Activated CD4-positive, CD25-positive, alpha-beta regulatory T cell (primary cell): ENCODE measurements around the gene LYPD5.
"Not testable (repeated sequence)": the region's sequence is repeated elsewhere in the genome, so short reads cannot be mapped to it uniquely, and the experiment has no call there.

Experiments
- DNase-seq, 4 experiments: peaks; one replicate each; lab custom pipeline; 2025; lab: John Stamatoyannopoulos, UW

LYPD5 gene, protein sequence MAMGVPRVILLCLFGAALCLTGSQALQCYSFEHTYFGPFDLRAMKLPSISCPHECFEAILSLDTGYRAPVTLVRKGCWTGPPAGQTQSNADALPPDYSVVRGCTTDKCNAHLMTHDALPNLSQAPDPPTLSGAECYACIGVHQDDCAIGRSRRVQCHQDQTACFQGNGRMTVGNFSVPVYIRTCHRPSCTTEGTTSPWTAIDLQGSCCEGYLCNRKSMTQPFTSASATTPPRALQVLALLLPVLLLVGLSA

DNA sequence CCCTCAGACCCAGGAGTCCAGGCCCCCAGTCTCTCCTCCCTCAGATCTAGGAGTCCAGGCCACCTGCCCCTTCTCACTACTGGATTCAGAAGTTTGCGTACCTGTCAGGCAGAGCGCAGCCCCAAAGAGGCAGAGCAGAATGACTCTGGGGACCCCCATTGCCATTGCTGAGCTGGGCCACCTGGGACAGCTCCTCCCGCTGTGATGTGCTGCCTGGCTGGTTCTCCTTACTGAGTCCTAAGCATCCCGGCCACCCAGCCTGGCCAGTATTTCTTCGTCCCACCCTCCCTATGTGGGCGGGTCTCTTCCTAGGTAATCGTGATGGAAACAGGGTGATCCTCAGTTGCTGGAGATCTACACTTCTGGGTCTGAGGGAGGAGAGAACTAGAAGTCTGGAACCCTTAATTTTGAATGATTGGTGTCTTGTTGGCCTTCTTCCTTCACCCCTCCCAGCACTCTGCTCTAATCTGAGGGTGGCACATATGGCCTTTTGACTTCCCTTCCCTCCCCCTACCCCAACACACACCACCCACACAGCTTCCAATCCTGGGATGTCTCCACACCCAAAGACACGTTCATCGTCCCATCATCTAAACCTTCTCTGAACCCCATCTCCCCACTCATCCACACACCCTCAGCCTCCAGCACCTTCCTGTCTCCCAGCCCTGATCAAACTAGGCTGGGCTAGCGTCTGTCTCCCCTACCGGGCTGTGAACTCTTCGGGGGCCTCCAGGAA, at the start of gene LYPD5:
LYPD5 (minus strand) TSS at position 232 of the 736 bp plus-strand sequence; CDS start at position 165, 67 bp downstream.
- no peak for DNase-seq

DNA sequence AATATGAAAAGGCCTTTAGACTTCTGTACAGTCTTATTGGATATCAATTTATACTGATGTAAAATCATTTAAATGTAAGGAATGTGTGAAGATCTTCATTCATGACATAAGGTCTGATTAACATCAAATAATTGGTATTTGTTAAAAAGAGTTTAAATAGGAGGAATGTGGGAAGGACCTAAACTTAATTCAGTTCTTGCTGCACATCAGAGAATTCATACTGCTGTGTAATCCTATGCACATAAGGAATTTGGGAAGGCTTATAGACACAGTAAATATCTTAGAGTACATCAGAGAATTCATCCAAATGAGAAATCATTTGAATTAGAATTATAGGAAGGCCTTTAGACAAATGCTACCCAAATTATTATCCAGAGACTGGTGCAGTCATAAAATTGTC, 46.6 kb upstream of the LYPD5 start:
- DNase-seq = no peak

DNA sequence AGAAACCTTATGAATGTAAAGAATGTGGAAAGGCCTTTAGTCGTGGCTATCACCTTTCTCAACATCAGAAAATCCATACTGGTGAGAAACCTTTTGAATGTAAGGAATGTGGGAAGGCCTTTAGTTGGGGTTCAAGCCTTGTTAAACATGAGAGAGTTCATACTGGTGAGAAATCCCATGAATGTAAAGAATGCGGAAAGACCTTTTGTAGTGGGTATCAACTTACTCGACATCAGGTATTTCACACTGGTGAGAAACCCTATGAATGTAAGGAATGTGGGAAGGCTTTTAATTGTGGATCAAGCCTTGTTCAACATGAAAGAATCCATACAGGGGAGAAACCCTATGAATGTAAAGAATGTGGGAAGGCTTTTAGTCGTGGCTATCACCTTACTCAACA, 45.6 kb upstream of the LYPD5 start:
- no peak for DNase-seq

GRCh38 chr19:43847246-43847645, 45.0 kb upstream of the LYPD5 start:
- DNase-seq = no peak

DNA sequence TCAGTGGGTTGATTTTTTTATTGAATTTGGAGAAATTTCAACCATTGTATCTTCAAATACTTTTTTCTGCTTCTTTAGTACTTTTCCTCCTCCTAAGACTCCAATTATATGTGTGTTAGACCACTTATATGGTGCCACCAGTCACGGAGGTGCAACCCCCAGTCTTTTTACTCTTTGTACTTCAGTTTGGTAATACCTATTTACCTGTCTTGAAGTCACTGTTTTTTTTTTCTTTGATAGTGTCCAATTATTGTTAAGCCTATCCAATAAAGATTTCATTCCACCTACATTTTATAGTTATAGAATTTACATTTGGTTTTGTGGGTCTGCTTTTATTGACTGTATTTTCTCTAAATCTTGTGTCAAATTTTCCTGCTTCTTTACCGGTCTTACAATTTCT, 39.8 kb upstream of the LYPD5 start:
- DNase-seq = no peak

- DNase-seq = no peak
These were observed 36.9 kb upstream of the LYPD5 start for GRCh38 chr19:43839139-43839538.

- DNase-seq = peak; percentile 52 to 68 (median 56)
These were observed 24.8 kb upstream of the LYPD5 start, which contains the start of gene ZNF283 for GRCh38 chr19:43826787-43827754. Gene ZNF283, plus strand, starts transcription at chr19:43827321. Its CDS starts 6,184 bp downstream, at chr19:43833505.

- not testable (repeated sequence) for DNase-seq
These were observed 22.3 kb upstream of the LYPD5 start for GRCh38 chr19:43824572-43824971.

DNA sequence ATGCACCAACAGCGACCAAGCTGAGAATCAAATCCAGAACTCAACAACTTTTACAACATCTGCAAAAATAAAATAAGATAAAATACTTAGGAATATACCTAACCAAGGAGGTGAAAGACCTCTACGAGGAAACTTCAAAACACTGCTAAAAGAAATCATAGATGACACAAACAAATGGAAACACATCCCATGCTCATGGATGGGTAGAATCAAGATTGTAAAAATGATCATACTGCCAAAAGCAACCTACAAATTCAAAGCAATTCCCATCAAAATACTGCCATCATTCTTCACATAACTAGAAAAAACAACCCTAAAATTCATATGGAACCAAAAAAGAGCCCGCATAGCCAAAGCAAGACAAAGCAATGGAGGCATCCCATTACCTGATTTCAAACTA, 21.6 kb upstream of the LYPD5 start:
- not testable (repeated sequence) for DNase-seq

DNA sequence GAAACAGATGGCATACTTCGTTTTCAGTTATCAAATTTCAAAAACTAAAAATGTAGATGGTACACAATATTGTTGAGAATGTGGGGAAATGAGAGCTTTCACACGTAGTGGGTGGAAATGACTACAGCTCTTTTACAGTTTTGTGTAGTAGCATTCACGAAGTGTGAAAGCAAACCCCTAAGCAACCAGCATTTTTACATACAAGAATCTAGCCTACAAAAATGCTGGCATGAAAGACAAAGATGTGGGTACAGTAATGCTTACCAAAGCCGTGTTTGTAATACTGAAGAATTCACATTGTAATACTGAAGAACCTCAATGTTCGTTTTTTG, 18.6 kb upstream of the LYPD5 start:
- DNase-seq = no peak

GRCh38 chr19:43820098-43820883, 18.0 kb upstream of the LYPD5 start:
- no peak for DNase-seq

GRCh38 chr19:43818500-43818899, 16.3 kb upstream of the LYPD5 start:
- no peak for DNase-seq

DNA sequence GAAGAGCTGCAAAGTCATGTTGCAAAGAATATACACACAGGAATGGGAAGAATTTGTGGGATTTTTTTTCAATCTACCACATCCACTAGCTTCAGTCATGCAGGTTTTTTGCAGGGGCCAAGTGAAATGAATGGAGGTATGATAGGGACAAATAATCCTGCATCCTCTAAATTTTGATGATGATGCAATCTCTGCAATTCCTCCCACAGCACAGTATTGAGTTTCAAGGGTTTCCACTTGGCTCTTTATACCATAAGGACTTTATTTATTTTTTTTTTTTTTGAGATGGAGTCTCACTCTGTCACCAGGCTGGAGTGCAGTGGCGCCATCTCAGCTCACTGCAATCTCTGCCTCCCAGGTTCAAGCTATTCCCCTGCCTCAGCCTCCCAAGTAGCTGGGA, 15.2 kb upstream of the LYPD5 start:
- DNase-seq = not testable (repeated sequence)

- DNase-seq = no peak
These were observed 12.6 kb upstream of the LYPD5 start for GRCh38 chr19:43814663-43815352.

DNA sequence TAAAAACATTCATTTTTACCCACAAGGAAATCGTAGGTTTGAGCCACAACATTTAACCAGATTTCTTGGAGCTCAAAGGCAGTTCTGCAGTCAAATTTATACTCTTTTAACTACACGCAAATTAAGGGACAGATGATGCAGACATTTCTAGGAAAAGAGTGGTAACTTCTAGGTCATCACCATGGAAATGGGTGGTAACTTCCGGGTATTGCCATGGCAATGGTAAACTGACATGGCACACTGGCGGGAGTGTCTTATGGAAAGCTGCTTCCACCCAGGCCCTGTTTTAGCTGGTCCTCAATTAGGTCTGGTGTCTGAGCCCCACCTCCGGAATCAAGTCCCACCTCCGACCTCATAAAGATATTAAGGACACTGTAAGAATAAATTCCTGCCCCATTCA, 10.4 kb upstream of the LYPD5 start:
- no peak for DNase-seq

DNA sequence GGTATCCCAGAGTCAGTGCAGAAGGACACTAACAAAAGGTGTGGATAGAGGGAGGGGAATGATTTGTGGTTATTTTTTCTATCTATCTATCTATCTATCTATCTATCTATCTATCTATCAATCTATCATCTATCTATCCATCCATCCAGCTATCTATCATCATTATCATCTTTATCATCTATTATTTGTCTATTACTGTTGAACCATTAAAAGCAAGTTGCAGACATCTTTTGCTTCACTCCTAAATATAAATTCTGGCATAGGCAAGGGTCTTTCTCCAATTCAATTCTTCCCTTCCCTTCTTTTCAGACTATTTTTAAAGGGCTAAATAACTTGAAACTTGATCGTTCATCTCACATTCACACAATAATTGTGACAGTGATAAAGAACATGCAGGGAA, 10.0 kb upstream of the LYPD5 start:
- no peak for DNase-seq

- DNase-seq = no peak
These were observed 9.6 kb upstream of the LYPD5 start for GRCh38 chr19:43811837-43812236.

GRCh38 chr19:43809762-43810696, 7.8 kb upstream of the LYPD5 start:
- no peak for DNase-seq

GRCh38 chr19:43807651-43808050, 5.4 kb upstream of the LYPD5 start:
- DNase-seq = no peak

- no peak for DNase-seq
These were observed 4.6 kb upstream of the LYPD5 start for GRCh38 chr19:43806848-43807247.
